Keratinocyte (primary cell): Measurements from ENCODE around the gene KIAA1143.

Experiments used
- CTCF ChIP-seq, 3 experiments: IDR thresholded peaks in 1 of 3; conservative IDR thresholded peaks in 1 of 3; optimal IDR thresholded peaks in 1 of 3; 2 replicates in 2 of 3; 3 replicates in 1 of 3; pipeline versions ENCODE3 to v1.5.1; 2011; ENCODE audit warnings: low read length in 3 of 3, mild to moderate bottlenecking in 3 of 3, moderate library complexity in 2 of 3, control low read depth in 1 of 3, inconsistent platforms in 1 of 3; ENCODE audit not compliant: insufficient read depth in 2 of 3; ENCODE audit errors: extremely low read depth in 1 of 3
- EZH2 ChIP-seq: IDR thresholded peaks from one replicate; pipeline ENCODE4 v1.6.1; 2012; ENCODE audit warnings: inconsistent platforms, mild to moderate bottlenecking, low read length, moderate library complexity

GRCh38 chr3:44761101-44761423 lies 357 bp downstream of the KIAA1143 start:
- TF ChIP-seq CTCF (optimal IDR thresholded peaks at IDR 0.05 in 1 of 3, IDR thresholded peaks at IDR 0.05 in 1 of 3, conservative IDR thresholded peaks at IDR 0.05 in 1 of 3; ENCODE audit: extremely low read depth in 1 of 3, insufficient read depth in 2 of 3, low read length in 3 of 3) (no peak), EZH2 (no peak)
